Measurements from ENCODE around the gene CREM.
"Not testable (repeated sequence)": the region's sequence is repeated elsewhere in the genome, so short reads cannot be mapped to it uniquely, and the experiment has no call there.

Gene CREM

DNA sequence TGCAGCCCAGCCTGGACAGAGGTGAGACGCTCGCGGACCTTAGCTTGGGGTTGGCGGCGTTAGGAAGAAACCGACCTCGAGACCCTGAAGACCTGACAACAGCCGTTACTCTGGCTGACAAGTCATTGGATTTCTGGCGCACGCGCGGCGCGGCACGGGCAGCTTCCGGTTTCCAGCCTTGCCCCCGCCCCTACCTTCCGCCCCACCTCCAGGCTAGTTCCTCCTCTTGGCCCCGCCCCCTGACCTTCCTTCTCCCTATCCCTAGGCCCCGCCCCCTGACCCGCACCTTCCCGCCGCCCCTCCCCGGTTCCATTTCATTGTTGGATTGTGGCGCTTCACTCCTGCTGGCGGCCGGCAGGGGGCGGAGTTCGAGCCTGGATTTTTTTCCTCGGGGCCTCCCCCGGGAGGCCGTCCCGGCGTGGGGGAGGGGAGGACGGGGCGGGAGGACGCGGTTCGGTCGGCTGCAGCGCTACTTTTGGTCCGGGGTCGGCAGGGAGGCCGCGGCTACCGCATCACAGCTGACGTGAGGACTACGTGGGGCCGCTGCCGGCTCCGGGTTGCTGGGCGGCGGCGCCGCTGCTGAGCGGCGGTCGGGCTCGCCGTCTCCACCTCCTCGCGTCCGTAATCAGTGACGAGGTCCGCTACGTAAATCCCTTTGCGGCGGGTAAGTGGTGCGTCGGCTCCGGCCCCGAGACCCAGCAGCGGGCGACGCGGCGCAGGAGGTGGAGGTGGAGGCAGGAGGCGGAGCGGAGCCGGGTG is at the start of gene CREM:
Gene CREM (plus strand): TSS at position 317 of the 759 bp plus-strand sequence. CDS start 10,990 bp downstream, outside the sequence.
- DNase-seq (ENCODE audit: low spot score) = peak; percentile 99

DNA sequence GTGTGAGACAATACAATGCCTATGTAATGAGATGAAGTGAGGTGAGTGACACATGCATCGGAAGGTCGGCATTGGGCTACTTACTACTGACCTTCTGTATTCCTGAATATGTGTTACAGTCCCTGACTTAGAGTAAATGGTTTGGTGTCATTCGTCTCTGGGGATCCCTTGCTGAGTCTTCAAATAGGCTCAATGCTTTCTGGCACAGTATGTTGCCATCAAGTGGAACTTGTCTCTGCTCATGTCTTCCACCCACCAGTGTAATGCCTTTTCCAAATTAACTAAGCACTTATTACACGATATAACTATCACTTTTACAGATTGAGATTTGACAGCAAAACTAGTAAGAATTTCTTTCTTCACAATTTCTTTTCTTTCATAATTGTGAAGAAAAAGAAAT is 47.4 kb upstream of the CREM start:
- no peak for DNase-seq (ENCODE audit: low spot score)

DNA sequence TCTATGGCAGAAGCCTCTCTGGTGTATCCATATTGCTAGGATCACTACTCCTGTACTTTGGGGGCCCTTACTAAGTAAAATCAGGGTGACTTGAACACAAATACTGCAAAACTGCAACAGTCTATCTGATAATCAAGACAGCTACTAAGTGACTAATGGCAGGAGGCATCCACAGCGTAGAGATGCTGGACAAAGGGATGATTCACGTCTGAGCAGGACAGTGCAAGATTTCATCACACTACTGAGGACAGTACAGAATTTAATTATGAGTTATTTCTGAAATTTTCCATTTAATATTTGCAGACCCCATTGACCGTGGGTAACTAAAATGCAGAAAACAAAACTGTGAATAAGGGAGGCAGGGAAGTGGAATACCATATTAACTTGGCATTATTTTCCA is 46.9 kb upstream of the CREM start:
- no peak for DNase-seq (ENCODE audit: low spot score)

GRCh38 chr10:35080261-35080660 is 46.4 kb upstream of the CREM start:
- not testable (repeated sequence) for DNase-seq (ENCODE audit: low spot score)

DNA sequence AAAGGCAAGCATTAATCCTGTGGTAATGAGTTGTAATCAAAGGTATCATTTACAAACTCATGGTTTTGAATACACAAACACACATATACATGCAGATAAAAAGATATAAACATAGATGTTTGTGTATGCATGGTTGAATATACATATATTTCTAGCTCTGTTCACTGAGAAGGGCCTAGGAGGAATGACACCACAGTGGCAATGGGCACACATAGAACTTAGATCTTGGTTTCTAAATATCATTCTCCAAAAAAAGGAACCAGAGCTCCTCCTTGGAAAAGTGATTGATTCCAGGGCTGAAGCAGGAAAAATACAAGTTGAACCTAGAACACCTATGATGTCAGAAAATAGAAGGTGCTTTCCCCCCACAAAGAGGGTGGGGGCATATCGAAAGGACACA is 43.4 kb upstream of the CREM start:
- DNase-seq (ENCODE audit: low spot score) = no peak

DNA sequence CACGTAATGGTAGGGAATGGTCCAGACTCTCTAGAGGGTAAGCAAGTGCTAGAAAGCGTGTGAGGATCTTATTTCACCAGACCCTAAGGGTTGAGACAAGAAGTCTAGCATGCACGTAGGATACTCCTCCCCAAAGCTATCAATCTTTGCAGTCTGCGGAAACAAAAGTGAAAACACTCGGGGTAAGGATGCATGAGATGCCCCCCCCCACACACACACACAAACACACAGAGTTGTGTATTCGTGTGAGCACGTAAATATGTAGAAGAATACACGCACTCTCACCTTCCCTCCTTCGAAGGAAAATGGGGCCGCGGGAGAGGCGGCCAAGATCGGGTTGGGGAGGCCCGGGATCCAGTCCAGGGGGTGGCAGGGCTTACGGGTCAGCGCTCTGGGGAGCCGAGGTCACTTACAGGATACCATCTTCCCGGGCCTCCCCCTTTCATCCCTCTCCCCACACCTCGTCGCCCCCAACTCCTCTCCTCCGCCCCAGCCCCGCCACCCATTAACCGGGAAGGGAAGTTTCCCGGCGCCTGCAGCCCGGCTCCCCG is 37.0 kb upstream of the CREM start:
- peak; percentile 18 for DNase-seq (ENCODE audit: low spot score)

- DNase-seq (ENCODE audit: low spot score) = peak; percentile 93
These were observed 36.3 kb upstream of the CREM start, which contains the start of gene CUL2 for GRCh38 chr10:35090162-35090954. CUL2 (minus strand) TSS chr10:35090341; CDS start chr10:35071317, 19,024 bp downstream.

GRCh38 chr10:35091994-35092790 is 34.5 kb upstream of the CREM start:
- no peak for DNase-seq (ENCODE audit: low spot score)

DNA sequence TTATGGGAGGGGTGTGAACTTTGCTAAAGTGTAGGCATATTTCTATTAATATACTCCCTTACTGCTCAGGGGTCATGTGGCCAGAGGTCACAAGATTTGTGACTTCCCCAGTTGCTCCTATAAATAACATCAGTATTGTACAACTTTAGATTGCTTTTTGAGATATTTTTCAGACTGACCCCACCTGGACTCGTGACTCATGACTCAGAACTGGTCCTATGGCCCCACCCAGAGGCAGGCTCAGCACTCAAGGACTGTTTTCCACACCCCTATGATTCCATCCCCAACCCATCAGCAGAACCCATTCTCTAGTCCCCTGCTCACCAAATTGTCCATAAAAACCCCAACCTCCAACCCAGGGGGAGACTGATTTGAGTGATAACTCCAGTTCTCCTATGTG is 33.8 kb upstream of the CREM start:
- DNase-seq (ENCODE audit: low spot score) = no peak

DNA sequence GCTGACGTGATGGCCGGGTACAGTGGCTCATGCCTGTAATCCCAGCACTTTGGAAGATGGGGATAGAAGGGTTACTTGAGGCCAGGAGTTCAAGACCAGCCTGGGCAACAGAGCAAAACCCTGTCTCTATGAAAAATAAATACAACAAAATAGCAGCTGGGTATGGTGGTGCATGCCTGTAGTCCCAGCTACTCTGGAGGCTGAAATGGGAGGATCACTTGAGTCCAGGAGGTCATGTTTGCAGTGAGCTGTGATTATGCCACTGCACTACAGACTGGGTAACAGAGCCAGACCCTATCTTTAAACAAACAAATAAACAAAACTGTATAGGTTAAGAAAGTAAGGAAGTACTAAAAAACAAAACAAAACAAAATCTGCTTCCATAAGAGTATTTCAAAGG is 30.3 kb upstream of the CREM start:
- no peak for DNase-seq (ENCODE audit: low spot score)

DNA sequence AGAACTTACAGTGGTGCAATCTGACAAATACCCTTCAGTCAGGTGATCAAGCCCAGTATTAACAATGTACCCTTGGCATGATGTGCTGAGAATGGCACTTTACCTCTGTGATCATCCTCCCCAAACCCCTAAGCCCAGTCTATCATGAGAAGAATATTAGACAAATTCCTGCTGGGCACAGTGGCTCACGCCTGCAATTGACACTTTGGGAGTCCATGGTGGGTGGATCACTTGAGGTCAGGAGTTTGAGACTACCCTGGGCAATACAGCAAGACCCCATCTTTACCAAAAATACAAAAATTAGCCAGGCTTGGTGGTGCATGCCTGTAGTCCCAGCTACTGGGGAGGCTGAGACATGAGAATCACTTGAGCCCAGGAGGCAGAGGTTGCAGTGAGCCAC is 29.1 kb upstream of the CREM start:
- DNase-seq (ENCODE audit: low spot score) = no peak

DNA sequence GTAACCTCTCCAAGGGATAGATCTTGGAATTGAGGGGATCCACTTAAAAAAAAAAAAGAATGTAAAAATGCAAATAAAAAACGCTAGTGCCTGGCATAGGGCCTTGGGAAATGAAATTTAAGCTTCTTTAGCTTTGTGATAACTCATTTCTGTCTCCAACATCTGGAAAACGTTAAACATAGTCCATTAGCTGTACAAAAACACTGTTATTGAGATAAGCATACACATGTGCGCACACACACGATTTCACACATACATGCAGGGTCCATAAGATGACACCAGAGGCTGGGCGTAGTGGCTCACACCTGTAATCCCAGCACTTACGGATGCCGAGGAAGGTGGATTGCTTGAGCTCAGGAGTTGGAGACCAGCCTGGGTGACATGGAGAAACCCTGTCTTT is 22.8 kb upstream of the CREM start:
- no peak for DNase-seq (ENCODE audit: low spot score)

DNA sequence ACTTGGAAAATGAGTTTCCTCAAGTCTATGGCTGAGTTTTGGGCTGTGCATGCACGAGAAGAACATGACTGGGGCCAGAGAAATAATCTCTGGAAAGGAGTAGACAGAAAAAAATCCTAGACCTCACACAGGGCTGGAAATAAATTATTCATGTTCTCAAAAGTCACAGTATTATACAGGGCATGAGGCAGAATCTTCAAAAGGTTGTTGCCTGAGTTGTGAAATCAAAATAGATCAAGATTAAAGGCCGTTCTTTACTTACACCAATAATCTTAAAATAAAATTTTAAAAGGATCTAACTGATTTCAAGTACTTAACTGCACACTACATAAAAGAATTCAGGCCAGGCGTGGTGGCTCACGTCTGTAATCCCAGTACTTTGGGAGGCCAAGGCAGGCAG is 14.1 kb upstream of the CREM start:
- no peak for DNase-seq (ENCODE audit: low spot score)

- no peak for DNase-seq (ENCODE audit: low spot score)
These were observed 7.3 kb upstream of the CREM start for GRCh38 chr10:35119378-35119777.

GRCh38 chr10:35124540-35124939 is 2.1 kb upstream of the CREM start:
- DNase-seq (ENCODE audit: low spot score) = no peak

- DNase-seq (ENCODE audit: low spot score) = no peak
These were observed 550 bp upstream of the CREM start for GRCh38 chr10:35126062-35126529.

- peak; percentile 65 for DNase-seq (ENCODE audit: low spot score)
These were observed 744 bp downstream of the CREM start for GRCh38 chr10:35127289-35127891.

- DNase-seq (ENCODE audit: low spot score) = no peak
These were observed 2.6 kb downstream of the CREM start for GRCh38 chr10:35129185-35129674.

DNA sequence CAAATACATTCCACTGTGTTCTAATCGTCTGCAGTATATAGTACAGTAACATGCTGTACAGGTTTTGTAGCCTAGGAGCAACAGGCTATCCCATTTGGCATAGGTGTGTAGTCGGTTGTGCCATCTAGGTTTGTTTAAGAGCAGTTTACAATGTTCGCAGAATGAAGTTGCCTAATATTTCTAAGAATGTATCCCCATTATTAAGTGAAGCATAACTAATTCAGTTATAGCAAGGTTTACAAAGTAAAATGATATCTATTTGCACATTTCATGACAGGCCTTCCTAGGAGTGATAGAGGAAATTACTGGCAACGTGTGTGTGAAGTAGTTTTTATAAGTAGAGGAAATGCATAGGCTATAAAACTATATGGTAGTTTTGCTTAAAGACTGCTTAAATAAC is 4.0 kb downstream of the CREM start:
- no peak for DNase-seq (ENCODE audit: low spot score)

- no peak for DNase-seq (ENCODE audit: low spot score)
These were observed 6.1 kb downstream of the CREM start for GRCh38 chr10:35132727-35133126.

- DNase-seq (ENCODE audit: low spot score) = peak; percentile 65
These were observed 6.9 kb downstream of the CREM start for GRCh38 chr10:35133586-35133985.

All from activated CD4-positive, alpha-beta T cell treated with anti-CD3 and anti-CD28 coated beads, Interleukin-2, Interleukin-4, amounts not matched to agents 100 ng/mL and 50 ng/mL, durations not matched to agents 16 hours and 8 hours (primary cell).